ENCODE data around the gene SCML1.

GRCh38 chrX:17732138-17732783 lies 5.0 kb upstream of the SCML1 start:
- TF ChIP-seq ZNF585B (tag by site-specific recombination; IDR thresholded peaks at IDR 0.05) (no peak), CTCF (tag by site-specific recombination; IDR thresholded peaks at IDR 0.05) (no peak), ZNF184 (tag by site-specific recombination; IDR thresholded peaks at IDR 0.05) (no peak), ZNF670 (tag by site-specific recombination; IDR thresholded peaks at IDR 0.05; ENCODE audit: low read depth) (no peak)
- TF ChIP-seq, protein P1, sequence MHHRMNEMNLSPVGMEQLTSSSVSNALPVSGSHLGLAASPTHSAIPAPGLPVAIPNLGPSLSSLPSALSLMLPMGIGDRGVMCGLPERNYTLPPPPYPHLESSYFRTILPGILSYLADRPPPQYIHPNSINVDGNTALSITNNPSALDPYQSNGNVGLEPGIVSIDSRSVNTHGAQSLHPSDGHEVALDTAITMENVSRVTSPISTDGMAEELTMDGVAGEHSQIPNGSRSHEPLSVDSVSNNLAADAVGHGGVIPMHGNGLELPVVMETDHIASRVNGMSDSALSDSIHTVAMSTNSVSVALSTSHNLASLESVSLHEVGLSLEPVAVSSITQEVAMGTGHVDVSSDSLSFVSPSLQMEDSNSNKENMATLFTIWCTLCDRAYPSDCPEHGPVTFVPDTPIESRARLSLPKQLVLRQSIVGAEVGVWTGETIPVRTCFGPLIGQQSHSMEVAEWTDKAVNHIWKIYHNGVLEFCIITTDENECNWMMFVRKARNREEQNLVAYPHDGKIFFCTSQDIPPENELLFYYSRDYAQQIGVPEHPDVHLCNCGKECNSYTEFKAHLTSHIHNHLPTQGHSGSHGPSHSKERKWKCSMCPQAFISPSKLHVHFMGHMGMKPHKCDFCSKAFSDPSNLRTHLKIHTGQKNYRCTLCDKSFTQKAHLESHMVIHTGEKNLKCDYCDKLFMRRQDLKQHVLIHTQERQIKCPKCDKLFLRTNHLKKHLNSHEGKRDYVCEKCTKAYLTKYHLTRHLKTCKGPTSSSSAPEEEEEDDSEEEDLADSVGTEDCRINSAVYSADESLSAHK (tag by site-specific recombination; IDR thresholded peaks at IDR 0.05): no peak
- TF ChIP-seq, protein P2, sequence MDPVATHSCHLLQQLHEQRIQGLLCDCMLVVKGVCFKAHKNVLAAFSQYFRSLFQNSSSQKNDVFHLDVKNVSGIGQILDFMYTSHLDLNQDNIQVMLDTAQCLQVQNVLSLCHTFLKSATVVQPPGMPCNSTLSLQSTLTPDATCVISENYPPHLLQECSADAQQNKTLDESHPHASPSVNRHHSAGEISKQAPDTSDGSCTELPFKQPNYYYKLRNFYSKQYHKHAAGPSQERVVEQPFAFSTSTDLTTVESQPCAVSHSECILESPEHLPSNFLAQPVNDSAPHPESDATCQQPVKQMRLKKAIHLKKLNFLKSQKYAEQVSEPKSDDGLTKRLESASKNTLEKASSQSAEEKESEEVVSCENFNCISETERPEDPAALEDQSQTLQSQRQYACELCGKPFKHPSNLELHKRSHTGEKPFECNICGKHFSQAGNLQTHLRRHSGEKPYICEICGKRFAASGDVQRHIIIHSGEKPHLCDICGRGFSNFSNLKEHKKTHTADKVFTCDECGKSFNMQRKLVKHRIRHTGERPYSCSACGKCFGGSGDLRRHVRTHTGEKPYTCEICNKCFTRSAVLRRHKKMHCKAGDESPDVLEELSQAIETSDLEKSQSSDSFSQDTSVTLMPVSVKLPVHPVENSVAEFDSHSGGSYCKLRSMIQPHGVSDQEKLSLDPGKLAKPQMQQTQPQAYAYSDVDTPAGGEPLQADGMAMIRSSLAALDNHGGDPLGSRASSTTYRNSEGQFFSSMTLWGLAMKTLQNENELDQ (tag by site-specific recombination; IDR thresholded peaks at IDR 0.05; ENCODE audit: low read depth): no peak
